Measurements from ENCODE around the gene ARHGEF28. TPM values are rescaled to one million over a fixed set of nuclear protein-coding genes. Genes with fewer than 3 reads are reported as not detected.

ARHGEF28 gene
- total RNA-seq, 4 donors from 2014 or later = 8.2 to 16.5 (median 15.4) TPM

- TF ChIP-seq CTCF (IDR thresholded peaks at IDR 0.05) = no peak
- no peak for DNase-seq (ENCODE audit: low spot score)
- no peak for ATAC-seq (ENCODE audit: low FRiP score)
Measured at GRCh38 chr5:73702951-73703350, 77.0 kb downstream of the ARHGEF28 start.

GRCh38 chr5:73705364-73705763, 79.4 kb downstream of the ARHGEF28 start:
- ATAC-seq (ENCODE audit: low FRiP score) = no peak
- no peak for TF ChIP-seq CTCF (IDR thresholded peaks at IDR 0.05)
- DNase-seq (ENCODE audit: low spot score) = no peak

GRCh38 chr5:73706963-73707362, 81.0 kb downstream of the ARHGEF28 start:
- TF ChIP-seq CTCF (IDR thresholded peaks at IDR 0.05) = no peak
- DNase-seq (ENCODE audit: low spot score) = no peak
- ATAC-seq (ENCODE audit: low FRiP score) = no peak

- DNase-seq (ENCODE audit: low spot score) (no peak), ATAC-seq (ENCODE audit: low FRiP score) (no peak)
- TF ChIP-seq CTCF (IDR thresholded peaks at IDR 0.05) = no peak
Measured at GRCh38 chr5:73709536-73710129, 83.6 kb downstream of the ARHGEF28 start.

- no peak for DNase-seq (ENCODE audit: low spot score)
- TF ChIP-seq CTCF (IDR thresholded peaks at IDR 0.05) = no peak
- ATAC-seq (ENCODE audit: low FRiP score) = no peak
Measured at GRCh38 chr5:73716284-73716808, 90.3 kb downstream of the ARHGEF28 start.

GRCh38 chr5:73718762-73719161, 92.8 kb downstream of the ARHGEF28 start:
- ATAC-seq (ENCODE audit: low FRiP score) = no peak
- DNase-seq (ENCODE audit: low spot score) = no peak
- TF ChIP-seq CTCF (IDR thresholded peaks at IDR 0.05) = no peak

GRCh38 chr5:73719632-73720031, 93.6 kb downstream of the ARHGEF28 start:
- ATAC-seq (ENCODE audit: low FRiP score) = no peak
- no peak for DNase-seq (ENCODE audit: low spot score)
- no peak for TF ChIP-seq CTCF (IDR thresholded peaks at IDR 0.05)

Data from omental fat pad (tissue), 4 donors.